ENCODE measurements around the gene KSR2.

The KSR2 gene

GRCh38 chr12:117680312-117680711 is 288.5 kb downstream of the KSR2 start:
- no peak for DNase-seq

GRCh38 chr12:117679776-117680175 is 289.0 kb downstream of the KSR2 start:
- DNase-seq = no peak

GRCh38 chr12:117674763-117675162 is 294.0 kb downstream of the KSR2 start:
- no peak for DNase-seq

- DNase-seq = no peak
These were observed 294.5 kb downstream of the KSR2 start for GRCh38 chr12:117674313-117674712.

- DNase-seq = peak; percentile 20
These were observed 297.1 kb downstream of the KSR2 start for GRCh38 chr12:117671734-117672133.

GRCh38 chr12:117664169-117664568 is 304.6 kb downstream of the KSR2 start:
- DNase-seq = no peak

GRCh38 chr12:117662620-117663395 is 306.0 kb downstream of the KSR2 start:
- no peak for DNase-seq

GRCh38 chr12:117662220-117662619 is 306.6 kb downstream of the KSR2 start:
- no peak for DNase-seq

GRCh38 chr12:117661471-117661870 is 307.3 kb downstream of the KSR2 start:
- DNase-seq = no peak

GRCh38 chr12:117660896-117661295 is 307.9 kb downstream of the KSR2 start:
- no peak for DNase-seq

- no peak for DNase-seq
These were observed 310.6 kb downstream of the KSR2 start for GRCh38 chr12:117658226-117658625.

- no peak for DNase-seq
These were observed 319.0 kb downstream of the KSR2 start for GRCh38 chr12:117649796-117650195.

- DNase-seq = peak; percentile 57
These were observed 322.3 kb downstream of the KSR2 start for GRCh38 chr12:117646520-117646919.

GRCh38 chr12:117645473-117645872 is 323.3 kb downstream of the KSR2 start:
- DNase-seq = no peak

GRCh38 chr12:117643971-117644370 is 324.8 kb downstream of the KSR2 start:
- no peak for DNase-seq

GRCh38 chr12:117641885-117642284 is 326.9 kb downstream of the KSR2 start:
- DNase-seq = no peak

- no peak for DNase-seq
These were observed 328.3 kb downstream of the KSR2 start for GRCh38 chr12:117640511-117640910.

GRCh38 chr12:117629454-117629853 is 339.3 kb downstream of the KSR2 start:
- DNase-seq = no peak

- DNase-seq = peak; percentile 22
These were observed 340.1 kb downstream of the KSR2 start for GRCh38 chr12:117628711-117629110.

- no peak for DNase-seq
These were observed 346.0 kb downstream of the KSR2 start for GRCh38 chr12:117622741-117623140.

GRCh38 chr12:117622087-117622486 is 346.7 kb downstream of the KSR2 start:
- DNase-seq = no peak

- DNase-seq = no peak
These were observed 361.0 kb downstream of the KSR2 start for GRCh38 chr12:117607778-117608177.

- no peak for DNase-seq
These were observed 361.8 kb downstream of the KSR2 start for GRCh38 chr12:117606945-117607344.

GRCh38 chr12:117606024-117606423 is 362.8 kb downstream of the KSR2 start:
- DNase-seq = no peak
